Testis (tissue), 3 donors: Measurements from ENCODE around the gene UNC50. TPM values are rescaled to one million over a fixed set of nuclear protein-coding genes. Genes with fewer than 3 reads are reported as not detected.
A peak's percentile ranks its signal among the peaks of the same experiment; 100 is the strongest.

ENCODE experiments used
- DNase-seq: peaks from one replicate; pipeline ENCODE4 v3.0.0-alpha.2; 2019
- H3K27ac ChIP-seq, 2 donors: fragments of 200-600 bp; sonication (generic); one replicate each; pipeline ENCODE4 v1.5.1; 2019
- H3K27me3 ChIP-seq: fragments of 200-600 bp; sonication (generic); one replicate; pipeline ENCODE4 v1.5.1; 2019
- H3K36me3 ChIP-seq: fragments of 200-600 bp; sonication (generic); one replicate; pipeline ENCODE4 v1.5.1; 2017; ENCODE audit warnings: low read depth; ENCODE audit errors: missing control alignments
- H3K4me1 ChIP-seq: fragments of 200-600 bp; sonication (generic); one replicate; pipeline ENCODE4 v1.5.1; 2019
- H3K4me3 ChIP-seq, 2 donors: fragments of 200-600 bp; sonication (generic); one replicate each; pipeline ENCODE4 v1.5.1; 2017 to 2019
- H3K9me3 ChIP-seq: fragments of 200-600 bp; sonication (generic); one replicate; pipeline ENCODE4 v1.5.1; 2017
- POLR2A ChIP-seq: fragments of 450-650 bp; IDR thresholded peaks from one replicate; pipeline ENCODE4 v1.6.1; 2017; ENCODE audit warnings: antibody characterized with exemption, mild to moderate bottlenecking, moderate library complexity
- WGBS, 2 donors: methylation state at CpG; one replicate each; pipeline ENCODE4 v1.1.5; 2018; 5-methylcytosine and 5-hydroxymethylcytosine counted together
- intact Hi-C: fragments of 100-400 bp; cut with DNase I; formaldehyde crosslinking; loops from one replicate; pipeline ENCODE4 v1.15.1; 2023; ENCODE audit warnings: low total_unique reads
- polyA plus RNA-seq: library from polyadenylated mRNA; stranded (reverse); fragments of 350-450 nt; fragmentation: Illumina TruSeq; extraction: RNeasy Lipid Tissue Mini Kit (QIAGEN cat#74804); gene quantifications from one replicate; pipeline ENCODE4 v1.2.3, GENCODE V29; 2014; ENCODE audit warnings: low read depth, low replicate concordance; ENCODE audit not compliant: insufficient read depth
- total RNA-seq, 2 donors: library from RNA; depleted of rRNA; stranded (reverse); fragments of >200 nt; gene quantifications; one replicate each; pipeline ENCODE4 v1.2.3, GENCODE V29; 2016
- TF ChIP-seq, protein P1 (sequence below), 3 experiments: fragments of 450-650 bp in 2 of 3; fragments of 200-600 bp in 1 of 3; sonication (generic) in 1 of 3; IDR thresholded peaks; one replicate each; pipeline ENCODE4 v1.5.1; 2016 to 2019; ENCODE audit warnings: antibody characterized with exemption in 3 of 3, mild to moderate bottlenecking in 2 of 3, moderate library complexity in 1 of 3

Gene UNC50
- total and polyA plus RNA-seq, 3 donors from 2014 or later = 60.4 to 102 (median 60.8) TPM

- no peaks in the 10 kb centered on the region for H3K27me3 ChIP-seq
- DNase-seq = no peak
- H3K4me1 ChIP-seq = no peaks in the 10 kb centered on the region
- H3K4me3 ChIP-seq = no peak overlapping the region
- H3K27ac ChIP-seq = no peak overlapping the region
- WGBS, 2 donors = 70 to 90% methylated on average over 3 of the region's 3 CpGs
- no peaks in the 10 kb centered on the region for H3K9me3 ChIP-seq
- H3K36me3 ChIP-seq = no peaks in the 10 kb centered on the region
- intact Hi-C loops = no loop called here
- TF ChIP-seq, protein P1, sequence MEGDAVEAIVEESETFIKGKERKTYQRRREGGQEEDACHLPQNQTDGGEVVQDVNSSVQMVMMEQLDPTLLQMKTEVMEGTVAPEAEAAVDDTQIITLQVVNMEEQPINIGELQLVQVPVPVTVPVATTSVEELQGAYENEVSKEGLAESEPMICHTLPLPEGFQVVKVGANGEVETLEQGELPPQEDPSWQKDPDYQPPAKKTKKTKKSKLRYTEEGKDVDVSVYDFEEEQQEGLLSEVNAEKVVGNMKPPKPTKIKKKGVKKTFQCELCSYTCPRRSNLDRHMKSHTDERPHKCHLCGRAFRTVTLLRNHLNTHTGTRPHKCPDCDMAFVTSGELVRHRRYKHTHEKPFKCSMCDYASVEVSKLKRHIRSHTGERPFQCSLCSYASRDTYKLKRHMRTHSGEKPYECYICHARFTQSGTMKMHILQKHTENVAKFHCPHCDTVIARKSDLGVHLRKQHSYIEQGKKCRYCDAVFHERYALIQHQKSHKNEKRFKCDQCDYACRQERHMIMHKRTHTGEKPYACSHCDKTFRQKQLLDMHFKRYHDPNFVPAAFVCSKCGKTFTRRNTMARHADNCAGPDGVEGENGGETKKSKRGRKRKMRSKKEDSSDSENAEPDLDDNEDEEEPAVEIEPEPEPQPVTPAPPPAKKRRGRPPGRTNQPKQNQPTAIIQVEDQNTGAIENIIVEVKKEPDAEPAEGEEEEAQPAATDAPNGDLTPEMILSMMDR (IDR thresholded peaks at IDR 0.05) = no peak
- TF ChIP-seq POLR2A = no peak
Observed at GRCh38 chr2:98632351-98632750, 24.0 kb downstream of the UNC50 start.

DNA sequence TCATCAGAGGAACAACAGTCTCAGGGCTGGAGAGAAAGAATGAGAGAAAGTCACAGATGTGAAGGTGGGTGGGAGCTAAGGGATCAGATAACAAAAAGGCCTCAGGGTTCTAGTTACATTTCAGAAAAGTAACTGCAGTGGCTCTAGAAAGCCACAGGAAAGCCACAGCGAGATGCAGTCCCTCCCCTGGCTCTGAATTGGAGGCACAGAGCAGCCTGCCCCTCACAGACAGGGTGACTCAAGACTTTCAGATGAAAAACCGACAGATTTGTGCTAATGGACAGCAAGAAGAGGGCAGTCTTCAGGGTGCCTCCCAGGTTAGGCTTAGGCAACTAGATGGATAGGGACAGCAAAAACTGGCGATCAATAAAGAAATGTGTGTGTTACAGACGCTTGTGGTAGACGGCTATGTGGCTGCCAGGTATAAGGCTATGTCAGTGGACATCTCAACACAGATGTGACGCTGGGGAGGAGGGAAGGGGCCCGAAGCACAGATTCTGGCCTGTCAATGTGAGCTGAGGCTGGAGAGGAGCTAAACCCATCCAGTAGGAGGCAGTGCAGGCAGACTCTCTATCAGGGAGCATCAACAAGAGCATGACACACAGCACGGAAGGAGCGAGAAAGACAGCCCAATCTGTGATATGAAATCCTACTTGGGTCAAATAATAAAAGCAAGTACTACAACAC is 26.2 kb downstream of the UNC50 start:
- TF ChIP-seq, protein P1 (IDR thresholded peaks at IDR 0.05) = no peak
- no peak for TF ChIP-seq POLR2A
- H3K4me1 ChIP-seq = no peaks in the 10 kb centered on the region
- no peaks in the 10 kb centered on the region for H3K36me3 ChIP-seq
- intact Hi-C loops = no loop called here
- H3K4me3 ChIP-seq = no peak overlapping the region
- H3K27me3 ChIP-seq = no peaks in the 10 kb centered on the region
- H3K9me3 ChIP-seq = no peaks in the 10 kb centered on the region
- no peak overlapping the region for H3K27ac ChIP-seq
- WGBS, 2 donors = 69 to 76% methylated on average over 9 of the region's 9 CpGs
- DNase-seq = peak; percentile 46

- no peaks in the 10 kb centered on the region for H3K36me3 ChIP-seq
- no peak for TF ChIP-seq POLR2A
- TF ChIP-seq, protein P1 (IDR thresholded peaks at IDR 0.05) = no peak
- DNase-seq = no peak
- no peak overlapping the region for H3K27ac ChIP-seq
- H3K27me3 ChIP-seq = no peaks in the 10 kb centered on the region
- H3K9me3 ChIP-seq = no peaks in the 10 kb centered on the region
- intact Hi-C loops = no loop called here
- H3K4me3 ChIP-seq = no peak overlapping the region
- WGBS, 2 donors = 78 to 85% methylated on average over 10 of the region's 10 CpGs
- no peaks in the 10 kb centered on the region for H3K4me1 ChIP-seq
Observed at GRCh38 chr2:98637401-98638147, 29.2 kb downstream of the UNC50 start.

GRCh38 chr2:98643496-98644100 is 35.2 kb downstream of the UNC50 start:
- Histone ChIP-seq H3K36me3 (no peaks in the 10 kb centered on the region), H3K9me3 (no peaks in the 10 kb centered on the region), H3K27me3 (no peaks in the 10 kb centered on the region), H3K27ac (no peak overlapping the region), H3K4me3 (no peak overlapping the region), H3K4me1 (no peaks in the 10 kb centered on the region)
- 84 to 85% methylated on average over 5 of the region's 5 CpGs for WGBS, 2 donors
- TF ChIP-seq, protein P1 (IDR thresholded peaks at IDR 0.05) = no peak
- TF ChIP-seq POLR2A = no peak
- intact Hi-C loops = loop anchor here (10.0 kb wide), 1 partner anchor 191 kb away; no protein-coding TSS in a partner anchor
- DNase-seq = no peak
